Astrocyte (in vitro differentiated cells and primary cell): Measurements from ENCODE around the gene MGAM2.

Experiments used
- CTCF ChIP-seq: IDR thresholded peaks from 2 replicates; pipeline ENCODE4 v1.5.1; 2011; ENCODE audit warnings: low read depth, mild to moderate bottlenecking, inconsistent platforms, low read length, moderate library complexity; ENCODE audit not compliant: insufficient read depth
- EZH2 ChIP-seq: IDR thresholded peaks from 2 replicates; pipeline ENCODE4 v1.6.1; 2012; ENCODE audit warnings: mild to moderate bottlenecking, low read length, inconsistent platforms; ENCODE audit not compliant: insufficient read depth

GRCh38 chr7:142110638-142111037, 880 bp upstream of the MGAM2 start:
- TF ChIP-seq CTCF (no peak), EZH2 (no peak)
